ENCODE measurements around the gene FN1.

DNA sequence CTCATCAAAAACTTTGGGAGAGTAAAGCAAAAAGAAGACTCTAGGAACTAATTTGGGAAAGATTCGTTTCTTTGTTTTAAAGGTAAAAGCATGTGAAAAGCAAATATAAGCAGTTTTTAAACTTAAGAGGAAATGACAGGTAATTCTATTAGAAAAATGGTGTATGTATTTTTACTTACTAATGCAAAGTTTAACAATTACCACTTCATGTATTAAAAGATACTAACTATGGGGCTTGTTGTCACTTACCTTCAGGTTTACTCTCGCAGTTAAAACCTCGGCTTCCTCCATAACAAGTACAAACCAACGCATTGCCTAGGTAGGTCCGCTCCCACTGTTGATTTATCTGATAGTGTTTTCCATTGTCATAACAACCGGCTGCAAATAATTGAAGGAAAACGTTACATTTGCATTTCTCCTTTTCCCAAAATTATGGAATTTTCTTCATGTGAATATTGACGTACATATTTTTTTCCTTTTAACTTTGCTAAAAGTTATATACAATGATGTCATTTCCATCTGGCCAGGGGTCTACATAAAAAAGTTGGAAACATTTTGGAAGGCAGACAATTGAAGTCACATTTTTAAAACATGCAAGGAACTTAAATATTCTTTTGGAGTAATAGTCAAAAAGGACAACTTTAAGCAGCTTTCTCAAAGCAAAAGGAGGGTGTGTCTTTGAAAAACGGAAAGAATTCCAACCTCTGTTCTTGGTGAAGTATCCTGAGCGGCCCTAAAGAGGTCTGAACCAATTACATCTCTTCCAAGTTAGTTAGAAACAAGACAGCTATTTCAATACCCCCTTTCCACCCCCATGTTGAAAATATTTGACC, 1.2 kb downstream of the FN1 start:
- TF ChIP-seq, protein P1, sequence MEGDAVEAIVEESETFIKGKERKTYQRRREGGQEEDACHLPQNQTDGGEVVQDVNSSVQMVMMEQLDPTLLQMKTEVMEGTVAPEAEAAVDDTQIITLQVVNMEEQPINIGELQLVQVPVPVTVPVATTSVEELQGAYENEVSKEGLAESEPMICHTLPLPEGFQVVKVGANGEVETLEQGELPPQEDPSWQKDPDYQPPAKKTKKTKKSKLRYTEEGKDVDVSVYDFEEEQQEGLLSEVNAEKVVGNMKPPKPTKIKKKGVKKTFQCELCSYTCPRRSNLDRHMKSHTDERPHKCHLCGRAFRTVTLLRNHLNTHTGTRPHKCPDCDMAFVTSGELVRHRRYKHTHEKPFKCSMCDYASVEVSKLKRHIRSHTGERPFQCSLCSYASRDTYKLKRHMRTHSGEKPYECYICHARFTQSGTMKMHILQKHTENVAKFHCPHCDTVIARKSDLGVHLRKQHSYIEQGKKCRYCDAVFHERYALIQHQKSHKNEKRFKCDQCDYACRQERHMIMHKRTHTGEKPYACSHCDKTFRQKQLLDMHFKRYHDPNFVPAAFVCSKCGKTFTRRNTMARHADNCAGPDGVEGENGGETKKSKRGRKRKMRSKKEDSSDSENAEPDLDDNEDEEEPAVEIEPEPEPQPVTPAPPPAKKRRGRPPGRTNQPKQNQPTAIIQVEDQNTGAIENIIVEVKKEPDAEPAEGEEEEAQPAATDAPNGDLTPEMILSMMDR (IDR thresholded peaks at IDR 0.05), result no peak
- no peak for TF ChIP-seq POLR2A (IDR thresholded peaks at IDR 0.05)

Data from body of pancreas (tissue), 4 donors.